Measurements from ENCODE around the gene ZFTA. TPM values are rescaled to one million over a fixed set of nuclear protein-coding genes. Genes with fewer than 3 reads are reported as not detected.

Gene ZFTA
- total and polyA plus RNA-seq, 2 experiments from 2014 or later, result 8.3 to 36.6 TPM

DNA sequence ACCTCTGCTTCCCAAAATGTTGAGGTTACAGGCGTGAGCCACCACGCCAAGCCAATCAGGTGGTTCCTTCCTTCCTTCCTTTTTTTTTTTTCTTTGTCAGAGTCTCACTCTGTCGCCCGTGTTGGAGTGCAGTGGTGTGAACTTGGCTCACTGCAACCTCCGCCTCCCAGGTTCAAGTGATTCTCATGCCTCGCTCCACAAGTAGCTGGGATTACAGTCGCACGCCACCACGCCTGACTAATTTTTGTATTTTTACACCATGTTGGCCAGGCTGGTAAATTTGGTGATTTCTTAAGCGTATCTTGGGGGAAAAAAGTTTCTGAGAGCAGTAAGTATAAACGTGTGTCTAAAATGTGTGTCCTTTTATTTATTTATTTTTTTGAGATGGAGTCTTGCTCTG lies 26.5 kb upstream of the ZFTA start:
- H3K9me2 ChIP-seq (ENCODE audit: insufficient read depth), result no peaks in the 10 kb centered on the region
- H3K27me3 ChIP-seq (ENCODE audit: insufficient read depth), result no peaks in the 10 kb centered on the region
- peaks cover 19% of the 10 kb centered on the region; the same call in 2 of the 3 replicates for H3K36me3 Mint-ChIP-seq (ENCODE audit: low read depth)
- no peak for ATAC-seq
- no peak overlapping the region for H3K4me3 Mint-ChIP-seq
- peaks cover 3% of the 10 kb centered on the region; the same call in 1 of the 2 replicates for H3K36me3 ChIP-seq (ENCODE audit: insufficient read depth)
- no peaks in the 10 kb centered on the region for H3K4me1 Mint-ChIP-seq
- TF ChIP-seq NANOG (IDR thresholded peaks at IDR 0.05; ENCODE audit: borderline replicate concordance) (no peak), EZH2 (IDR thresholded peaks at IDR 0.05; ENCODE audit: low read depth, unreplicated experiment) (no peak), ZNF114 (CRISPR knock-in tag; IDR thresholded peaks at IDR 0.05) (no peak), ZNF331 (CRISPR knock-in tag; IDR thresholded peaks at IDR 0.05; ENCODE audit: low read depth) (no peak)
- TF ChIP-seq, protein P1, sequence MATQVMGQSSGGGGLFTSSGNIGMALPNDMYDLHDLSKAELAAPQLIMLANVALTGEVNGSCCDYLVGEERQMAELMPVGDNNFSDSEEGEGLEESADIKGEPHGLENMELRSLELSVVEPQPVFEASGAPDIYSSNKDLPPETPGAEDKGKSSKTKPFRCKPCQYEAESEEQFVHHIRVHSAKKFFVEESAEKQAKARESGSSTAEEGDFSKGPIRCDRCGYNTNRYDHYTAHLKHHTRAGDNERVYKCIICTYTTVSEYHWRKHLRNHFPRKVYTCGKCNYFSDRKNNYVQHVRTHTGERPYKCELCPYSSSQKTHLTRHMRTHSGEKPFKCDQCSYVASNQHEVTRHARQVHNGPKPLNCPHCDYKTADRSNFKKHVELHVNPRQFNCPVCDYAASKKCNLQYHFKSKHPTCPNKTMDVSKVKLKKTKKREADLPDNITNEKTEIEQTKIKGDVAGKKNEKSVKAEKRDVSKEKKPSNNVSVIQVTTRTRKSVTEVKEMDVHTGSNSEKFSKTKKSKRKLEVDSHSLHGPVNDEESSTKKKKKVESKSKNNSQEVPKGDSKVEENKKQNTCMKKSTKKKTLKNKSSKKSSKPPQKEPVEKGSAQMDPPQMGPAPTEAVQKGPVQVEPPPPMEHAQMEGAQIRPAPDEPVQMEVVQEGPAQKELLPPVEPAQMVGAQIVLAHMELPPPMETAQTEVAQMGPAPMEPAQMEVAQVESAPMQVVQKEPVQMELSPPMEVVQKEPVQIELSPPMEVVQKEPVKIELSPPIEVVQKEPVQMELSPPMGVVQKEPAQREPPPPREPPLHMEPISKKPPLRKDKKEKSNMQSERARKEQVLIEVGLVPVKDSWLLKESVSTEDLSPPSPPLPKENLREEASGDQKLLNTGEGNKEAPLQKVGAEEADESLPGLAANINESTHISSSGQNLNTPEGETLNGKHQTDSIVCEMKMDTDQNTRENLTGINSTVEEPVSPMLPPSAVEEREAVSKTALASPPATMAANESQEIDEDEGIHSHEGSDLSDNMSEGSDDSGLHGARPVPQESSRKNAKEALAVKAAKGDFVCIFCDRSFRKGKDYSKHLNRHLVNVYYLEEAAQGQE (IDR thresholded peaks at IDR 0.05; ENCODE audit: unreplicated experiment), result no peak
- TF ChIP-seq, protein P2, sequence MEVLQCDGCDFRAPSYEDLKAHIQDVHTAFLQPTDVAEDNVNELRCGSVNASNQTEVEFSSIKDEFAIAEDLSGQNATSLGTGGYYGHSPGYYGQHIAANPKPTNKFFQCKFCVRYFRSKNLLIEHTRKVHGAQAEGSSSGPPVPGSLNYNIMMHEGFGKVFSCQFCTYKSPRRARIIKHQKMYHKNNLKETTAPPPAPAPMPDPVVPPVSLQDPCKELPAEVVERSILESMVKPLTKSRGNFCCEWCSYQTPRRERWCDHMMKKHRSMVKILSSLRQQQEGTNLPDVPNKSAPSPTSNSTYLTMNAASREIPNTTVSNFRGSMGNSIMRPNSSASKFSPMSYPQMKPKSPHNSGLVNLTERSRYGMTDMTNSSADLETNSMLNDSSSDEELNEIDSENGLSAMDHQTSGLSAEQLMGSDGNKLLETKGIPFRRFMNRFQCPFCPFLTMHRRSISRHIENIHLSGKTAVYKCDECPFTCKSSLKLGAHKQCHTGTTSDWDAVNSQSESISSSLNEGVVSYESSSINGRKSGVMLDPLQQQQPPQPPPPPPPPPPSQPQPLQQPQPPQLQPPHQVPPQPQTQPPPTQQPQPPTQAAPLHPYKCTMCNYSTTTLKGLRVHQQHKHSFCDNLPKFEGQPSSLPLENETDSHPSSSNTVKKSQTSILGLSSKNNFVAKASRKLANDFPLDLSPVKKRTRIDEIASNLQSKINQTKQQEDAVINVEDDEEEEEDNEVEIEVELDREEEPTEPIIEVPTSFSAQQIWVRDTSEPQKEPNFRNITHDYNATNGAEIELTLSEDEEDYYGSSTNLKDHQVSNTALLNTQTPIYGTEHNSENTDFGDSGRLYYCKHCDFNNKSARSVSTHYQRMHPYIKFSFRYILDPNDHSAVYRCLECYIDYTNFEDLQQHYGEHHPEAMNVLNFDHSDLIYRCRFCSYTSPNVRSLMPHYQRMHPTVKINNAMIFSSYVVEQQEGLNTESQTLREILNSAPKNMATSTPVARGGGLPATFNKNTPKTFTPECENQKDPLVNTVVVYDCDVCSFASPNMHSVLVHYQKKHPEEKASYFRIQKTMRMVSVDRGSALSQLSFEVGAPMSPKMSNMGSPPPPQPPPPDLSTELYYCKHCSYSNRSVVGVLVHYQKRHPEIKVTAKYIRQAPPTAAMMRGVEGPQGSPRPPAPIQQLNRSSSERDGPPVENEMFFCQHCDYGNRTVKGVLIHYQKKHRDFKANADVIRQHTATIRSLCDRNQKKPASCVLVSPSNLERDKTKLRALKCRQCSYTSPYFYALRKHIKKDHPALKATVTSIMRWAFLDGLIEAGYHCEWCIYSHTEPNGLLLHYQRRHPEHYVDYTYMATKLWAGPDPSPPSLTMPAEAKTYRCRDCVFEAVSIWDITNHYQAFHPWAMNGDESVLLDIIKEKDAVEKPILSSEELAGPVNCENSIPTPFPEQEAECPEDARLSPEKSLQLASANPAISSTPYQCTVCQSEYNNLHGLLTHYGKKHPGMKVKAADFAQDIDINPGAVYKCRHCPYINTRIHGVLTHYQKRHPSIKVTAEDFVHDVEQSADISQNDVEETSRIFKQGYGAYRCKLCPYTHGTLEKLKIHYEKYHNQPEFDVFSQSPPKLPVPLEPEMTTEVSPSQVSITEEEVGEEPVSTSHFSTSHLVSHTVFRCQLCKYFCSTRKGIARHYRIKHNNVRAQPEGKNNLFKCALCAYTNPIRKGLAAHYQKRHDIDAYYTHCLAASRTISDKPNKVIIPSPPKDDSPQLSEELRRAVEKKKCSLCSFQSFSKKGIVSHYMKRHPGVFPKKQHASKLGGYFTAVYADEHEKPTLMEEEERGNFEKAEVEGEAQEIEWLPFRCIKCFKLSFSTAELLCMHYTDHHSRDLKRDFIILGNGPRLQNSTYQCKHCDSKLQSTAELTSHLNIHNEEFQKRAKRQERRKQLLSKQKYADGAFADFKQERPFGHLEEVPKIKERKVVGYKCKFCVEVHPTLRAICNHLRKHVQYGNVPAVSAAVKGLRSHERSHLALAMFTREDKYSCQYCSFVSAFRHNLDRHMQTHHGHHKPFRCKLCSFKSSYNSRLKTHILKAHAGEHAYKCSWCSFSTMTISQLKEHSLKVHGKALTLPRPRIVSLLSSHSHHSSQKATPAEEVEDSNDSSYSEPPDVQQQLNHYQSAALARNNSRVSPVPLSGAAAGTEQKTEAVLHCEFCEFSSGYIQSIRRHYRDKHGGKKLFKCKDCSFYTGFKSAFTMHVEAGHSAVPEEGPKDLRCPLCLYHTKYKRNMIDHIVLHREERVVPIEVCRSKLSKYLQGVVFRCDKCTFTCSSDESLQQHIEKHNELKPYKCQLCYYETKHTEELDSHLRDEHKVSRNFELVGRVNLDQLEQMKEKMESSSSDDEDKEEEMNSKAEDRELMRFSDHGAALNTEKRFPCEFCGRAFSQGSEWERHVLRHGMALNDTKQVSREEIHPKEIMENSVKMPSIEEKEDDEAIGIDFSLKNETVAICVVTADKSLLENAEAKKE (CRISPR knock-in tag; IDR thresholded peaks at IDR 0.05), result no peak
- TF ChIP-seq, protein P3, sequence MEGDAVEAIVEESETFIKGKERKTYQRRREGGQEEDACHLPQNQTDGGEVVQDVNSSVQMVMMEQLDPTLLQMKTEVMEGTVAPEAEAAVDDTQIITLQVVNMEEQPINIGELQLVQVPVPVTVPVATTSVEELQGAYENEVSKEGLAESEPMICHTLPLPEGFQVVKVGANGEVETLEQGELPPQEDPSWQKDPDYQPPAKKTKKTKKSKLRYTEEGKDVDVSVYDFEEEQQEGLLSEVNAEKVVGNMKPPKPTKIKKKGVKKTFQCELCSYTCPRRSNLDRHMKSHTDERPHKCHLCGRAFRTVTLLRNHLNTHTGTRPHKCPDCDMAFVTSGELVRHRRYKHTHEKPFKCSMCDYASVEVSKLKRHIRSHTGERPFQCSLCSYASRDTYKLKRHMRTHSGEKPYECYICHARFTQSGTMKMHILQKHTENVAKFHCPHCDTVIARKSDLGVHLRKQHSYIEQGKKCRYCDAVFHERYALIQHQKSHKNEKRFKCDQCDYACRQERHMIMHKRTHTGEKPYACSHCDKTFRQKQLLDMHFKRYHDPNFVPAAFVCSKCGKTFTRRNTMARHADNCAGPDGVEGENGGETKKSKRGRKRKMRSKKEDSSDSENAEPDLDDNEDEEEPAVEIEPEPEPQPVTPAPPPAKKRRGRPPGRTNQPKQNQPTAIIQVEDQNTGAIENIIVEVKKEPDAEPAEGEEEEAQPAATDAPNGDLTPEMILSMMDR (conservative IDR thresholded peaks at IDR 0.05; ENCODE audit: low read depth in 2 of 2), result no peak
- H3K9me3 Mint-ChIP-seq, result peaks cover 57% of the 10 kb centered on the region
- peaks cover 4% of the 10 kb centered on the region for H3K27me3 Mint-ChIP-seq (ENCODE audit: insufficient read depth, low read depth, poor library complexity)
- no peaks in the 10 kb centered on the region for H4K20me1 ChIP-seq (replicated peaks; ENCODE audit: insufficient read depth)
- no peak for DNase-seq (ENCODE audit: low spot score)
- no peak overlapping the region for H3K27ac ChIP-seq (ENCODE audit: low read depth)
- H3K4me3 ChIP-seq, result no peak overlapping the region
- H3K4me2 ChIP-seq, result no peak overlapping the region
- H3K4me1 ChIP-seq (ENCODE audit: insufficient read depth), result no peaks in the 10 kb centered on the region
- no peak overlapping the region for H2AFZ ChIP-seq
- no peak overlapping the region for H3K27ac Mint-ChIP-seq
- H3F3A ChIP-seq (replicated peaks; ENCODE audit: low read depth), result no peaks in the 10 kb centered on the region
- no peaks in the 10 kb centered on the region for H3K79me2 ChIP-seq (replicated peaks; ENCODE audit: insufficient read depth)

All from GM23338 (cell line).